Measurements from ENCODE around the gene RUSC2.

- TF ChIP-seq CTCF (conservative IDR thresholded peaks at IDR 0.05) (no peak), EZH2 (IDR thresholded peaks at IDR 0.05; ENCODE audit: low read depth) (no peak)
These were observed 43.5 kb downstream of the RUSC2 start for GRCh38 chr9:35533398-35533797.

Measured in PC-9 (cell line).